NCI-H1105 (cell line): Measurements from ENCODE around the gene TFAP2E.

ENCODE experiments used
- DNase-seq: peaks from one replicate; lab custom pipeline; 2025; lab: John Stamatoyannopoulos, UW

Gene TFAP2E

DNA sequence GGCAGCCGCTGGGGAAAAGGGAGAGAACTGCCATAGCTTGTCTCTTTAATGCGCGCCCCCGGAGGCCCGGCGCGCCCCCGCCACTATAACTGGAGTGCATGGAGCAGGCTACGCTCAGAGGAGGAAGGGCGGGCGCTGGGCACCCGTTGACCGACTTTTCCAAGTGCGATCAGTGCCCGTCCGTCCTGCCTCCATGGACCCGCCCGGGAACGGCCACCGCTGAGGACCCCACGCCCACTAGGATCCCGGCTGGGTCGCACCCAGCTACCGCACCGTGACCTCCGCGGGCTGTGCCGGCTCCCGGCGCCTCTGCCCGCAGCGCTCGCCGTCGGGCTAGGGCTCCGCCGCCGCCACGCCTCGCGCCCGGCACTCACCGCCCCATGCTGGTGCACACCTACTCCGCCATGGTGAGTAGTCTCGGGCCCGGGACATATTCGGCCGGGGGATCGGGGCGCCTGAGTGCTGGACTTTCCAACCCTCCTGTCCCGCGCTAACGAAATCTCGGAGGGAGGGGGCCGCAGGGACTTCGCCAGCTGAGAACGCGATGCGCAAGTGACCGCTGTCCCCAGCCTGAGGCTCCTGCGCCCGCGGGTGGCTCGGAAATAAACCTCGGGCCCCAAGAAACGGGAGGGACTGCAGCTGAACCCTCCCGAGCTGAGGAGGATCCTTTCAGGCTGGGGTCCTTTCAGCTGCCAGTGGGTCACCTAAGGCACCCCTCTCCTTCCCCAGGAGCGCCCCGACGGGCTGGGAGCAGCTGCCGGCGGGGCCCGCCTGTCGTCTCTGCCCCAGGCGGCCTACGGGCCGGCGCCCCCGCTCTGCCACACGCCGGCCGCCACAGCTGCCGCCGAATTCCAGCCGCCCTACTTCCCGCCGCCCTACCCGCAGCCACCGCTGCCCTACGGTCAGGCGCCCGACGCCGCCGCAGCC lies at the start of gene TFAP2E:
TFAP2E (plus strand) TSS at position 117 of the 927 bp plus-strand sequence; CDS start at position 381, 264 bp downstream.
- peak; percentile 30 for DNase-seq

DNA sequence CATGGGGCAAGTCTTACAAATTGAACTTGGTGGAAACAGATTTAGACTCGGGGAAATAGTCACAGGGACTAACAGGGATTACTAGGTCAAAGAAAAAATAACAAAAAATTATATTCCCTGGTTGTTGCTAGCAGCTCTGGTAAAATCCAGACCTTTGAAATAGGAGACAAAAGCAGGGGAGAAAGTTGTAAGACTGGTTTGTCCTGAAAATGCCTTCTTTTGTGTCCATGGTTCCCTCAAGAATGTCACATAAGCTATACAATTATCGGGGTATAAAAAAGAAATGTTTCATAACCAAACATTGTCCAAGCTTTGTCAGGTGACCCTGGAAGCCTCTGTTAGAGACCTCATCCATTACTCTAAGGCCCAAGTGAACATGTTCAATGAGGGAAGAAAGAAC lies 49.0 kb upstream of the TFAP2E start:
- no peak for DNase-seq

- no peak for DNase-seq
These were observed 42.9 kb upstream of the TFAP2E start for GRCh38 chr1:35530168-35530567.

DNA sequence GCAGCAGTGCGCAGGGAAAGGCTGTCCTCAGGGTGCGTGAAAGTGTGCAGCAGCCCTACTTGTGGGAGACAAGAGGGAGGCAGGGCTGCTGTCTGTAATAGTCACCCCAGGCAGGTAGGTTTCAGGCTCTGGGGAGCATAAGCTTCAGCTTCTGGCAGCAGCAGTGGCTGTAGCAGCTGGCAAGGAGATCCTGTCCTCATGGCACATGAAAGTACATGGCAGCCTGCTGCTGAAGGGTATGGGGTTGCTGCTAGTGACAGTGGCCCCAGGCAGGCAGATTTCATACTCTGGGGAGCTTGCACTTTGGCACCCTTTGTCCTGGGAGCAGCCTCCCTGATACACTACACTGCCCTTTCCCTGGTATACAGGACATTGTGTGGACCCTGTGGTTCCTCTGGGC lies 42.2 kb upstream of the TFAP2E start:
- no peak for DNase-seq

DNA sequence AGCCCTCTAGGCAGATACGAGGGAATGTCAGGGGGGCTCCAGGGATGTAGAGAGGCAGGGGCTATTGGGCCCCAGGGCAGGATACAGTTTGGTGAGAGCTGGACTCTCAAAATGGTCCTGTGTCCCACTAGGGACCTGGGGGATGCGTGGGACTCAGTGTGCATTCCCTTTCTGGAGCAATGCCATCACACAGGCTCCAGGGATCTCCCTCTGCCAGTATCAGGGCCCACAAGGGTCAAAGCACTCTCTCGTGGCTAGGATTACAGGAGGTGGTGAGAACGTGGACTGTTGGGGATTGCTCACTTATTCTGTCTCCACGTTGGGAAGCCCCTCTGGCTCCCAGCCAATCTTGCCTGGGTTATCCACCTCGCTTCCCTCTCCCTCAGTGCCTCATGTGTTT lies 41.7 kb upstream of the TFAP2E start:
- DNase-seq = no peak

GRCh38 chr1:35532497-35533223 lies 40.5 kb upstream of the TFAP2E start:
- DNase-seq = no peak

- DNase-seq = no peak
These were observed 39.5 kb upstream of the TFAP2E start for GRCh38 chr1:35533586-35533985.

DNA sequence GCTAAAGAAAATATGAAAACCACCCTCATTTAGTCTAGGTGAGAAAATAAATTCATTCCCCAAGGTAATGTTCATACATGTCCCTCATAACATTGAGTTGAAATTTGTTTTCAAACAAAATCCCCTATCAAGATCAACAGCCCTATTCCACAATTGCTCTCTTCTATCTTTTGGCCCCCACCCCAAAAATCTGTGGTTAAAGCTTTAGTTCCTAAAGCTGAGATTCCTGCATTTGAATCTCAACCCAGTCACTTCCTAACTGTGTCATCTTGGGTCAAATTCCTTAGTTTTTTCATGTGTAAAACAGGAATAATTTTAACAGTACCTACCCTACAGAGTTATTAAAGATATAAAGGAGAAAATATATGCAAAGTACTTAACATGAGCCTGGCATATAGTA lies 37.9 kb upstream of the TFAP2E start:
- DNase-seq = no peak

DNA sequence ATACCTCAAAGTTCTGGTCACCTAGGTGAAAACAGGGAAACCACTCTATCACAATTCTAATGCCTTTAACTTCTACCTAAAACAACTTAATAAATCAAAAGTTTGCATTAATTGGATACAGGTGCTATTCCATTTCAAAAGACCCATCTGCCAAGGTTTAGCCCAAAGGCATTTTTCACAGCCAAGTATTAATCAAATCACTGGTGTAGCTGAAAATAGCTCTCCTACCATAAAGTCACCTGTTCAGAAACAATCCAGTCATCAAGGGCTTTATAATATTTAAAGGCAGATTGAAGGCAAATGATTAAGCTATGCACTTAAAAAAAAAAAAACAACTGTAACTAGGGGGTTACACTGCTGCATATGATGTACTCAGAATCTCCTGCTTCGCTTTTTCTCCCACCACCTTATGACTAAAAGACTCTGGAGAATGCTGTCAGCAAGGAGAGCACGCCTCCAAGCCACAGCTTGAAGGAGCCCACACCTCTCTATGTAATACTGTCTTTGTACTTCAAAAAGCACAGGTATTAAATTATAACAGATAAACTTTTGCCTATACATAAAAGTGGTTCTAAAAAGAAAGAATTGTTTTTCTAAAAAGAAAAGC lies 36.5 kb upstream of the TFAP2E start:
- no peak for DNase-seq

DNA sequence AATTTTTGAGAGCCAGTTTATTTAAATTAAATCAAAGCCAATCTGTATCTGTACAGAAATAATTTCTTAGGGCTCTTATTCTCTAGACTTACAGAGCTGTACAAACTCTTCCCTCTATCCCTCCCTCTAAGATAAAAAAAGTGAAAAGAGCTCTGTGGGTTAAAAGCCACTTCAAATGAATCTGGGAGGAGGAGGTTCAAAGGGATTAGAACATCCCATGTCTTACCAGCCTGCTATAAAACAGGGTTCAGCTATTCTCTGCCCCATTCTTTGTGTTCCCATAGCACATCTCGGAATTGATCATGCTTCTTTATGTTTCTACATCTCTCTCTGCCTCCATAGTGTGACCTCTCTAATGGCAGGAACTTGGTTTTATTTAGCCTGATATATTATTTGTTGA lies 35.3 kb upstream of the TFAP2E start:
- no peak for DNase-seq

- no peak for DNase-seq
These were observed 33.9 kb upstream of the TFAP2E start for GRCh38 chr1:35539073-35539823.

DNA sequence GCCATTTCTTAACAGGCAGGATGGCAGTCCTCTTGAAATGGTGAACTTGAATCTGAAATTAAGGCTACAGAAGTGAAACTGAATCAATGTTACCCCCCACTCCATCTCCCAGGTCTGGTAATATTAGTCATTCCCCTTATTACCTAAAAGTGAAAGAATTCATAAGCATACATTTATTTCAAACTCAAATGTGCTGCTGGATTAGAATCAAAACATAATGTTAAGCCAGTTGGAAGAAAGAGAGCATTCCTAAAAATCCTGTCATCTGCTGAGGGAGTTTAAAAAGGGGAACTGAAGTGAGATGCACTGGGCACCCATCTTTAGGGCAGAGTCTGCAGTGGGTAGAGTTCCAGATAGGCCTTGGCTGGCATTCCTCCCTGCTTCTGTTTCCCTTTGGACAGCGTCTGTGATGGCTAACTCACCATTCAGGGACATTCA lies 33.3 kb upstream of the TFAP2E start:
- no peak for DNase-seq

DNA sequence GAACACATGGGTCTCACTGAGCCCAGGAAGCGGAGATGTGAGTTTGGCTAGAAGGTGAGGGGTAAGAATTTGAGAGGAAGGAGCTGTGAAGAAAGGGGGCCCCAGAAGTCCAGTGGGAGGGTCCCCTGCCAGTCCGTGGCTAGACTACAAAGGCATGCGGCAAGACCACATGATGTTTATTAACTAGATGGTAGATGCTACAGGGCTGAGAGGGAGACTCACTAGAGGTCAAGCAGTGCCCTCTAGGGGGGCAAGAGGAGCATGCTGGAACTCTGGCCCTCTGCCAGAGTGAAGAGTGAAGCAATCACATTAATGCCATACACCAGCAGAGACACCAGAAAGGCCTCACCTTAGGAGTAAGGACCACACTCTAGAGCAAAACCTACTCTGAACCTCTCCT lies 28.1 kb upstream of the TFAP2E start:
- DNase-seq = peak; percentile 21

DNA sequence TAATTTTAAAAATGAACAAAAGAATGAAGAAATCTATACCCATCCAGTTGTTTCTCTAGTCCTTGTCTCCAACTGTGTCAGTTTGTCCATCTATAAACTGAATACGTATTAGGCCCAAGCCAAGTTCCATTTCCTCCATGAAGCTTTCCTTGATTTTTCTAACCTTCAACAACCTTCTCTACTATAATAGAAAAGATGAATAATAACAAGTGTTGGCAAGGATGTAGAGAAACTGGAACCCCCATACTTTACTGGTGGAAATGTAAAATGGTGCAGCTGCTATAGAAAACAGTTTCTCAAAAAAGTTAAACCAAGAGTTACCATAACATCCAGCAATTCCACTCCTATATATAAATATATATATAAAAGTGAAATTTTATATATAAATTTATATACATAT lies 26.5 kb upstream of the TFAP2E start:
- DNase-seq = no peak

DNA sequence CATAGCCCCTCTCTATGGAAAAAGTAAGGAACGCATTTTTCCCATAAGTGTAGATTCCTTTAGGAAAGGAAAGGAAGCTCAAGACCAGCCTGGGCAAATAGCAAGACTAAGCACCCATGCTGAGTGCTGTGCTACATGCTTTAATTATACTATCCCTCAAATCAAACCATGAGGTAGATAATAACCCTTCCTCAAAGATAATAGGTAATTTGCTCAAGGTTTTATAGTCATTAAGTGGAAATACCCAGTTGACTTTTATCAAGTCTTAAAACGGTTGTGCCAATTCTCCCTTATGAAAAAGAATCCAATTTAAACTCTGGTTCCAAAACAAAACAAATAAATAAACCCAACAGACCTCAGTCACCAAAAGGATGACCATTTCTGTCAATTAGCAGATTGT lies 19.3 kb upstream of the TFAP2E start:
- DNase-seq = no peak

DNA sequence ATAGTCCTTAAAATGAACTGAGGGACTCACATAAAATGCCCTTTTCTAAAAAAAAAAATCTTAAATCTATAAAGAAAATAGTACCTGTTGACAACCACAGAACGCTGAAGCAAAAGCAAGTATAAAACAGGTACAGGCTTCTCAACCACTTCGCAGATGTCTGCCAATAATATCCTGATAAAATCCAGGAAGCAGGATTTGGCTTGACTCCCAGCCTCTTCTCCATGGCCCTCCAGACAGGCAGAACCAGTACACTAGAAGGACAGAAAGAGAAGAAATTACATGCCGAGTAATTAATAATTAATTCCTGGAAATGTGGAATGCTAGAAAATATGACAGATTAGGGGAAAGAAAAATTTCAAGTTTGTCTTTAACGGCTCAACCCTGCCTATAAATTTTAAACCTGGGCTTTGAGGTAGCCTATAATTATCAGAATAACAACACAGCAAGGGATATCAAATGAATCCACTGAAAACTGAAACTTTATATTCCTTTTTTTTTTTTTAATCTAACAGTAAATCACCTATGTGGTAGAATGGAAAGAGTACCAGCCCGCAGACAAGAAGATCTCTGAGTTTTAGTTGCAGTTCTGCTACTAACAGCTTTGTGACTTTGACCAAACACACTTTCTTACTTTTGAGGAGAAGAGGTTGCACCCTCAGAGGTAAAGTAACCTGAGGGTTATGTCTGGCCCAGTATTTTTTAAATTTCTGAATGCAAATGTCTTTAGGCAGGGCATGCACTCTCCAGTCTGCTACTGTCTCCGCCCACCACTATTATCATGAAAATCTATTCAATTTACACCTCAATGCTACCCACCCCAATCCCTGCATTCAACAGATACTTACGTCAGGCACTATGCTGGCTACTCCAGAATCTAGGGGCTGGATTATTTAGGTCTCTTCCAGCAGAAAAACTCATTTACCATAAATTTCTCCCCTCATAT lies 18.6 kb upstream of the TFAP2E start:
- DNase-seq = peak; percentile 75

GRCh38 chr1:35555212-35555584 lies 17.9 kb upstream of the TFAP2E start:
- no peak for DNase-seq

- DNase-seq = peak; percentile 70
These were observed 17.3 kb upstream of the TFAP2E start for GRCh38 chr1:35555601-35556477.

GRCh38 chr1:35556484-35557117 lies 16.5 kb upstream of the TFAP2E start:
- DNase-seq = no peak
